Measurements from ENCODE around the gene BSCL2. TPM values are rescaled to one million over a fixed set of nuclear protein-coding genes. Genes with fewer than 3 reads are reported as not detected.

Gene BSCL2
- total RNA-seq, 1 experiment from 2014 or later = 77.4 TPM

- Histone ChIP-seq H3K23me2 (ENCODE audit: insufficient read length, low read depth, low read length, poor library complexity, severe bottlenecking) (peaks cover 6% of the 10 kb centered on the region), H4K5ac (ENCODE audit: insufficient read length, low read depth, low read length) (no peak overlapping the region), H3K9me3 (ENCODE audit: control insufficient read depth, low read depth, low read length) (no peaks in the 10 kb centered on the region), H3K14ac (ENCODE audit: insufficient read depth, low read length) (no peak overlapping the region), H2AFZ (ENCODE audit: low read length) (no peak overlapping the region), H3K18ac (ENCODE audit: insufficient read length, low read depth, low read length) (no peak overlapping the region), H4K20me1 (ENCODE audit: control insufficient read depth, insufficient read depth, insufficient read length) (no peaks in the 10 kb centered on the region), H2BK20ac (ENCODE audit: low read depth, low read length, poor library complexity, severe bottlenecking) (no peak overlapping the region), H3K27me3 (ENCODE audit: insufficient read depth, low read length) (no peaks in the 10 kb centered on the region), H3K27ac (ENCODE audit: insufficient read length, low read depth, low read length) (no peak overlapping the region), H4K91ac (ENCODE audit: insufficient read length, low read depth, low read length) (no peak overlapping the region), H3K4ac (ENCODE audit: low read depth, low read length) (no peak overlapping the region), H3K79me1 (ENCODE audit: insufficient read depth, low read depth, low read length, poor library complexity, severe bottlenecking) (no peaks in the 10 kb centered on the region), H3K56ac (ENCODE audit: insufficient read length, low read depth, low read length) (no peak overlapping the region), H3K9ac (ENCODE audit: extremely low read depth, insufficient read length, low read length) (no peak overlapping the region), H2BK120ac (ENCODE audit: low read depth, low read length, poor library complexity, severe bottlenecking) (no peak overlapping the region), H2BK15ac (ENCODE audit: low read depth, low read length) (no peak overlapping the region), H3T11ph (ENCODE audit: low read length) (no peak overlapping the region), H2BK12ac (ENCODE audit: insufficient read length, low read depth, low read length) (no peak overlapping the region), H2BK5ac (ENCODE audit: insufficient read length, low read length) (no peak overlapping the region), H4K8ac (replicated peaks; ENCODE audit: insufficient read length, low read depth, low read length) (no peak overlapping the region), H3K79me2 (ENCODE audit: insufficient read depth, low read length) (no peaks in the 10 kb centered on the region), H3K4me1 (ENCODE audit: insufficient read depth, low read length) (no peaks in the 10 kb centered on the region), H3K4me2 (ENCODE audit: insufficient read depth, insufficient read length, low read length) (peak overlapping the region; percentile 83), H3K23ac (ENCODE audit: insufficient read length, low read depth, low read length) (no peak overlapping the region), H2AK5ac (ENCODE audit: insufficient read length, low read length) (no peak overlapping the region)
- WGBS (ENCODE audit: extremely low coverage, insufficient read length, low lambda C conversion rate) = no CpG with 5 or more reads among the region's 2 CpGs
- peak overlapping the region; percentile 92 to 99; a peak in 4 of 5 replicates for H3K4me3 Mint-ChIP-seq
- H3K27ac Mint-ChIP-seq = no peak overlapping the region
- peaks cover 16 to 52% (median 43%) of the 10 kb centered on the region in 3 experiments; a peak in 6 of 7 replicates for H3K36me3 Mint-ChIP-seq (ENCODE audit: insufficient read depth in 1 of 3, low read depth in 3 of 3)
- H3K27me3 Mint-ChIP-seq (ENCODE audit: low read depth) = no peaks in the 10 kb centered on the region; the same call in 1 of the 2 replicates
- no peak for DNase-seq
- no peaks in the 10 kb centered on the region for H3K9me3 Mint-ChIP-seq
- no peak for TF ChIP-seq CTCF (conservative IDR thresholded peaks at IDR 0.05)
- peaks cover 24 to 31% of the 10 kb centered on the region in 2 experiments for H3K4me1 Mint-ChIP-seq
Measured at GRCh38 chr11:62673196-62673525, 34.1 kb downstream of the BSCL2 start.
